ENCODE data around the gene RBM12. TPM values are rescaled to one million over a fixed set of nuclear protein-coding genes. Genes with fewer than 3 reads are reported as not detected.

Gene RBM12
- total RNA-seq, 1 experiment from 2014 or later: 125 TPM

- no peaks in the 10 kb centered on the region for H3K9me3 Mint-ChIP-seq
- no peaks in the 10 kb centered on the region for H3K27me3 Mint-ChIP-seq (ENCODE audit: low read depth)
- H3K36me3 Mint-ChIP-seq: peaks cover 25% of the 10 kb centered on the region
- no peak overlapping the region; the same call in 1 of the 2 replicates for H3K27ac Mint-ChIP-seq
- ChIA-PET CTCF (no interaction called here), POLR2A (no interaction called here)
- DNase-seq (ENCODE audit: low spot score) (no peak), ATAC-seq (no peak)
- no peak overlapping the region for H3K4me3 Mint-ChIP-seq
- TF ChIP-seq NR1H2 (CRISPR knock-in tag; IDR thresholded peaks at IDR 0.05) (no peak), SMAD4 (CRISPR knock-in tag; IDR thresholded peaks at IDR 0.05) (no peak), MYBL2 (CRISPR knock-in tag; IDR thresholded peaks at IDR 0.05) (no peak), EMX1 (CRISPR knock-in tag; IDR thresholded peaks at IDR 0.05) (no peak), PREB (CRISPR knock-in tag; IDR thresholded peaks at IDR 0.05; ENCODE audit: borderline replicate concordance) (no peak), USF2 (CRISPR knock-in tag; IDR thresholded peaks at IDR 0.05) (no peak), JUN (CRISPR knock-in tag; IDR thresholded peaks at IDR 0.05) (no peak), KAT7 (CRISPR knock-in tag; IDR thresholded peaks at IDR 0.05; ENCODE audit: borderline replicate concordance) (no peak)
- H3K4me1 Mint-ChIP-seq: peaks cover 14% of the 10 kb centered on the region
Observed at GRCh38 chr20:35648836-35649235, 15.9 kb downstream of the RBM12 start.

GRCh38 chr20:35644806-35645205 is 19.9 kb downstream of the RBM12 start:
- Mint-ChIP-seq H3K4me3 (no peak overlapping the region), H3K27me3 (ENCODE audit: low read depth) (no peaks in the 10 kb centered on the region), H3K4me1 (peaks cover 33% of the 10 kb centered on the region), H3K36me3 (peaks cover 16% of the 10 kb centered on the region; the same call in 1 of the 2 replicates), H3K9me3 (no peaks in the 10 kb centered on the region), H3K27ac (peak overlapping the region; percentile 29; the same call in 1 of the 2 replicates)
- DNase-seq (ENCODE audit: low spot score) (no peak), ATAC-seq (no peak)
- TF ChIP-seq AR (CRISPR knock-in tag; IDR thresholded peaks at IDR 0.05) (no peak; the same call in 1 of the 2 replicates), E2F1 (CRISPR knock-in tag; IDR thresholded peaks at IDR 0.05) (no peak), SP1 (CRISPR knock-in tag; conservative IDR thresholded peaks at IDR 0.05) (no peak), SMAD4 (CRISPR knock-in tag; IDR thresholded peaks at IDR 0.05) (no peak), ZSCAN18 (CRISPR knock-in tag; IDR thresholded peaks at IDR 0.05) (no peak), SMAD3 (CRISPR knock-in tag; IDR thresholded peaks at IDR 0.05; ENCODE audit: borderline replicate concordance) (no peak), IRF2 (CRISPR knock-in tag; IDR thresholded peaks at IDR 0.05; ENCODE audit: borderline replicate concordance, low read depth) (no peak), NFYB (CRISPR knock-in tag; conservative IDR thresholded peaks at IDR 0.05; ENCODE audit: low read depth) (no peak), ZNF425 (CRISPR knock-in tag; conservative IDR thresholded peaks at IDR 0.05) (no peak), MXD4 (CRISPR knock-in tag; IDR thresholded peaks at IDR 0.05; ENCODE audit: borderline replicate concordance) (no peak)
- ChIA-PET POLR2A (no interaction called here), CTCF (interaction anchor here (1.1 kb wide), 1 partner anchor 25 kb away, joined by 4 read pairs; no protein-coding TSS in a partner anchor)
